ENCODE measurements around the gene HEXD. TPM values are rescaled to one million over a fixed set of nuclear protein-coding genes. Genes with fewer than 3 reads are reported as not detected.
"Not testable (repeated sequence)": the region's sequence is repeated elsewhere in the genome, so short reads cannot be mapped to it uniquely, and the experiment has no call there.

The HEXD gene
- total RNA-seq, 1 experiment from 2014 or later = 16.6 TPM

GRCh38 chr17:82457073-82457928 is 39.2 kb downstream of the HEXD start:
- Histone ChIP-seq H3K36me3 (replicated peaks; ENCODE audit: control insufficient read depth, insufficient read depth, low read length) (peaks cover 1% of the 10 kb centered on the region; the same call in 1 of the 2 replicates), H3K27me3 (ENCODE audit: control insufficient read depth, insufficient read depth, low read length) (no peaks in the 10 kb centered on the region), H3K4me3 (ENCODE audit: insufficient read depth, low read depth, low read length) (peak overlapping the region; percentile 98)
- DNase-seq = no peak

DNA sequence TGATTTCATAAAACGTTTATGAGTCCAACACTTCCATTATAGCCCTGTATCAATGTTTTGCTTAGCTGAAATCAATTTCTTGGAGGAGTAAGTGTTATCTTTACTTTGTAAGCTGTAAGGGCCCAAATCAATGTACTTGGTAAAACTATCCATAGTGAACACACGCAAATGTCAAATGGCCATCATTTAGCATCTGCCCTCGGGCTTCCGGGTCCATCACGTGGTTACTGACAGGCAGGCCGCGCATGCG is 39.7 kb downstream of the HEXD start:
- Histone ChIP-seq H3K27me3 (ENCODE audit: control insufficient read depth, insufficient read depth, low read length) (no peaks in the 10 kb centered on the region), H3K36me3 (replicated peaks; ENCODE audit: control insufficient read depth, insufficient read depth, low read length) (peaks cover 4% of the 10 kb centered on the region), H3K4me3 (ENCODE audit: insufficient read depth, low read depth, low read length) (peak overlapping the region; percentile 98)
- DNase-seq = no peak

- Histone ChIP-seq H3K36me3 (replicated peaks; ENCODE audit: control insufficient read depth, insufficient read depth, low read length) (peaks cover 4% of the 10 kb centered on the region), H3K4me3 (ENCODE audit: insufficient read depth, low read depth, low read length) (peak within 1 kb of the TSS; percentile 98), H3K27me3 (ENCODE audit: control insufficient read depth, insufficient read depth, low read length) (no peaks in the 10 kb centered on the region)
- DNase-seq = peak; percentile 100
Measured at GRCh38 chr17:82458179-82458884, 40.2 kb downstream of the HEXD start, which contains the start of gene NARF. Gene NARF (plus strand): TSS chr17:82458741. CDS start chr17:82458804, 63 bp downstream.

DNA sequence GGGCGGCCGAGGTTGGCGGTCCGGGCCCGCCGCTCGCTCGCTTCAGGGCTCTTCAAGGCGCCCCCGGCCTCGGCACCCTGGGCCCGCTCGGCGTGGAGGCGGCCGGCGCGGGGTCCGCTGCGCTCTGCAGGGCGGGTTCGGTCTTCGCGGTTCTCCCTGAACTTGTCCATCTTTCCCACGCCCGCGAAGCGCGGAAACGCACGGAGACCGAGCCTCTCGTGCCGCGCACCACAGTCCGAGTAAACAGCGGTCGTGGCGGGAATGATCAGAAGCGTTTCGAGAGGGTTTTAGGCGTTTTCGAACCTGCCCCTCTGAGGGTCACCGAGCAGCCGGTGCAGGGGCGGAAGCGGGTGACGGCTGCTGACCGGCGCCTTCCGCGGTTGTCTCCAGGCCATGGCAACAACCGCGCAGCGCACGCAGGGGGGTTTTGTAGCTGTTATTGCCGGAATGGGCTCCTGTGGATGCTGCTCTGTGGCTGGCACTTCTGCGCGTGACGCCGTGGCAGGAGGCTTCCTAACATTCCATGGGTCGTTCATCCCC is 40.8 kb downstream of the HEXD start:
- DNase-seq = peak; percentile 77
- Histone ChIP-seq H3K27me3 (ENCODE audit: control insufficient read depth, insufficient read depth, low read length) (no peaks in the 10 kb centered on the region), H3K4me3 (ENCODE audit: insufficient read depth, low read depth, low read length) (peak overlapping the region; percentile 98), H3K36me3 (replicated peaks; ENCODE audit: control insufficient read depth, insufficient read depth, low read length) (peaks cover 6% of the 10 kb centered on the region)

DNA sequence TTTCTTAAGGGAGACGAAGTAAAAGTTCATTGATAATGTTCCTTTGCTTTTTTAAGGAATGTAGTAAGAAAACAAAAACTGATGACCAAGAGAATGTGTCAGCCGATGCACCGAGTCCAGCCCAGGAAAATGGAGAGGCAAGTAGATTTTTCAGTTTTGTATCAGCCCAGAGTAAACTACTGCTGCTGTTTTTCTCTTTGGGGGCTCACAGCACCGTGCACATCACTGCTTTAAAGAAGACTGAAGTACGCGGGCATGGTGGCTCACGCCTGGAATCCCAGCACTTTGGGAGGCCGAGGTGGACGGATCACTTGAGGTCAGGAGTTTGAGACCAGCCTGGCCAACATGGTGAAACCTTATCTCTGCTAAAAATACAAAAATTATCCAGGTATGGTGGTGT is 41.8 kb downstream of the HEXD start:
- H3K27me3 ChIP-seq (ENCODE audit: control insufficient read depth, insufficient read depth, low read length); H3K4me3 ChIP-seq (ENCODE audit: insufficient read depth, low read depth, low read length); DNase-seq: not testable (repeated sequence)
- peaks cover 11% of the 10 kb centered on the region for H3K36me3 ChIP-seq (replicated peaks; ENCODE audit: control insufficient read depth, insufficient read depth, low read length)

DNA sequence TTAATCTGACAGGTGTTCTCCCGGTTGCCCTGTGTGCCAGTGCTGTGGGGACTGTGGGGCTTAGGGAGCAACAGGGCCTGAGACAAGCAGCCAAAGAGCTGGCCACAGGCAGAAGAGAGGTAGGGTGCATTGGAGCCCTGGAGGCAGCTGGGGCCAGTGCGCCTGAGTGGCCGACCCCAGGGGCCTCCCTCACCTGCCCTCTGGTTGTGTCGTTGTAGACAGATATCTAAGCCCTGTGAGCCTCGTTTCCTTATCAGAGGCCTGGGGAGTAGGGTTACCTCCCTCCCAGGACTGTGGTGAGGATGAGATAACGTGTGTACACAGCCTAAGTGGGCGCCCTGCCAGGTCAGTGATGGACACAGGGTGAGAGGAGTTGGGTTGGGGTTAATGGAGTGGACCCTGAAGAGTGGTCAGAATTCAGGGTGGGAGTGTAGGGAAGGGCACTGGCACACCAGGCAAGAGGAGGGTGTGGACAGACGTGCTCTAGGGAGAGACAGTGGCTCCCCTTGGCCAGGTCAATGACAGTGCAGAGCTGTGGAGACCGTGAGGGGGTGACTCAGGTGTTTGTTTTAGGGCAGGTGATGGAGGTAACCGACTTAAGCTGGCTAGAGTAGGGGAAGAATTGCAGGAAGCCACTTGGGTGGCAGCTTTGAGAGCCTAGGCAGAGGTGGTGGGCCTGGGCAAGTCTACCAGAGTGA is 43.8 kb downstream of the HEXD start:
- H3K27me3 ChIP-seq (ENCODE audit: control insufficient read depth, insufficient read depth, low read length) = no peaks in the 10 kb centered on the region
- no peak overlapping the region for H3K4me3 ChIP-seq (ENCODE audit: insufficient read depth, low read depth, low read length)
- DNase-seq = no peak
- H3K36me3 ChIP-seq (replicated peaks; ENCODE audit: control insufficient read depth, insufficient read depth, low read length) = peaks cover 13% of the 10 kb centered on the region

DNA sequence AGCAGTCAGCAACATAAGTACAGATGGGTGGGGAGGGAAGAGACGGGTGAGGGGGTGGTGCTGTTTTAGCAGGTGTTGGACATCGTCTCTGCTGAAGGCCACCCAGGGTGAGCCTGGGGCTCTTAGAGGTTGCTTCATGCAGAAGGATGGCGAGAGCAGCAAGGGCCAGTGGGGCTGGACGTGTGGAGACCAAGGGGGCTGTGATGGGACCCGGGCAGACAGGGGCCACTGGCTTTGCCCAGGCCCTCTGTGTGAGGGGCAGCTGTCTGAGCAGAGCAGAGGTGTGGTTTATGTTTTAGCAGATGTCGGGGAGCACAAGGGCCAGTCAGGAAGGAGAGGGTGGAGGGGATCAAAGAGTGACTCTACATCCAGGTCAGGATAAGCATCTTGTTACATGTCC is 45.2 kb downstream of the HEXD start:
- Histone ChIP-seq H3K36me3 (replicated peaks; ENCODE audit: control insufficient read depth, insufficient read depth, low read length) (peaks cover 13% of the 10 kb centered on the region), H3K27me3 (ENCODE audit: control insufficient read depth, insufficient read depth, low read length) (no peaks in the 10 kb centered on the region), H3K4me3 (ENCODE audit: insufficient read depth, low read depth, low read length) (no peak overlapping the region)
- no peak for DNase-seq

DNA sequence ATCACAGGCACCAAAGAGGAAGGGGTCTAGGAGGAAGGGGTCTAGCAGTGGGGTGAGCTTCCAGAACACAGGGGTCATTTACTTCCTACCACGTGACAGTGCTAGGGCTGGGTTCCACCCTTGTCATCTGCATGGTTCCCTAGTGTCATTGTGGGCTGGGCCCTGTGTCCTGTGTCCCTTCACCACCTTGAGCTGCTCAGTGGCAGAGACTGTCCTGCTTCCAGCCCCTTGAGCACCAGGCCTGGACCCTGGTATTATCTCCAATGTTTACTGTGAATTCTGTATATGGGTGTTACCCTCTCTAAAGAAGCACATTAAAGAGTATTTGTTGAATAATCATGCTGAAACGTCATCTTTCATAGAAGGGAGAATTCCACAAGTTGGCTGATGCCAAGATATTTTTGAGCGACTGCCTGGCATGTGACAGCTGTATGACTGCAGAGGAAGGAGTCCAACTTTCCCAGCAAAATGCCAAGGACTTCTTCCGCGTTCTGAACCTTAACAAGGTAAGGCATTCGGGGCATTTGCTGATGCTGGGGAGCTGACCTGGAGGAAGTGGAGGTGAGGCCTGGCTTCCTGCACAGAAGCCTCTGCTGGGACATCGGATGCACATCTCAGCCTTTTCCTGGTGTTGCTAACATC is 45.9 kb downstream of the HEXD start:
- Histone ChIP-seq H3K4me3 (ENCODE audit: insufficient read depth, low read depth, low read length) (no peak overlapping the region), H3K36me3 (replicated peaks; ENCODE audit: control insufficient read depth, insufficient read depth, low read length) (peaks cover 16% of the 10 kb centered on the region), H3K27me3 (ENCODE audit: control insufficient read depth, insufficient read depth, low read length) (no peaks in the 10 kb centered on the region)
- DNase-seq = no peak

- Histone ChIP-seq H3K27me3 (ENCODE audit: control insufficient read depth, insufficient read depth, low read length) (no peaks in the 10 kb centered on the region), H3K4me3 (ENCODE audit: insufficient read depth, low read depth, low read length) (no peak overlapping the region), H3K36me3 (replicated peaks; ENCODE audit: control insufficient read depth, insufficient read depth, low read length) (peaks cover 19% of the 10 kb centered on the region)
- DNase-seq = no peak
Measured at GRCh38 chr17:82464567-82464929, 46.4 kb downstream of the HEXD start.

- DNase-seq = no peak
- Histone ChIP-seq H3K4me3 (ENCODE audit: insufficient read depth, low read depth, low read length) (no peak overlapping the region), H3K27me3 (ENCODE audit: control insufficient read depth, insufficient read depth, low read length) (no peaks in the 10 kb centered on the region), H3K36me3 (replicated peaks; ENCODE audit: control insufficient read depth, insufficient read depth, low read length) (peaks cover 19% of the 10 kb centered on the region)
Measured at GRCh38 chr17:82465023-82465603, 47.0 kb downstream of the HEXD start.

DNA sequence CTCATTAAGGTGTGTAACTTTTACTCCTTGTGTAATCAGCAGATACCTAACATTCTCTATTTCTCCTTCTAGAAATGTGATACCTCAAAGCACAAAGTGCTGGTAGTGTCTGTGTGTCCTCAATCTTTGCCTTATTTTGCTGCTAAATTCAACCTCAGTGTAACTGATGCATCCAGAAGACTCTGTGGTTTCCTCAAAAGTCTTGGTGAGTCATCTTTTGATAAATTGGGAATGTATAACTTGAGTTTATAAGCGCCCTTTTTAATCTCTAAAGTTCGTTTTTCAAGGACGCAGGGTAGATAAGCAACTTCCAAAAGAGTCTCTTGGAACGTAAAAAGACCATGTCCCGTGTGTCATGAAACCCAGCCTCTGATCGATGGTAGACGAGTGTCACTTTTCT is 50.5 kb downstream of the HEXD start:
- Histone ChIP-seq H3K4me3 (ENCODE audit: insufficient read depth, low read depth, low read length) (no peak overlapping the region), H3K36me3 (replicated peaks; ENCODE audit: control insufficient read depth, insufficient read depth, low read length) (peaks cover 16% of the 10 kb centered on the region), H3K27me3 (ENCODE audit: control insufficient read depth, insufficient read depth, low read length) (no peaks in the 10 kb centered on the region)
- DNase-seq = no peak

DNA sequence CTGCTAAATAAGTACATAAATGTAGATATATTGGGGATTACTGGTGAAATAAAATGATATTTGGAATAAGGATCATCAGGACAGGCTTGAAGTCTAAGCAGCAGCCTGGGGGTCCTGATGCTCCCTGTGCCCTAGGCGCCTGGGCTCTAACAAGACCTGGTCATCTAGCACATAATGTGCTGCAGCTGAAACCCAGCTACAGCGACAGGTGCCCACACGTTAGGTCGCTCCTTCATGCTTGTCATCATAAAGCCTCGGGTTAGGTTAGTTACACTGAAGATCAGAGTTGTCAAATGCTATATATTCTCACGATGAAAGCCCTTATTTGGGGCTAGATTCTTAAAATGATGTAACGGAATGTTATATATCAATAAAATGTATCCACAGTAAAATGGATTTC is 51.9 kb downstream of the HEXD start:
- no peaks in the 10 kb centered on the region for H3K27me3 ChIP-seq (ENCODE audit: control insufficient read depth, insufficient read depth, low read length)
- peaks cover 9% of the 10 kb centered on the region for H3K36me3 ChIP-seq (replicated peaks; ENCODE audit: control insufficient read depth, insufficient read depth, low read length)
- no peak overlapping the region for H3K4me3 ChIP-seq (ENCODE audit: insufficient read depth, low read depth, low read length)
- no peak for DNase-seq

DNA sequence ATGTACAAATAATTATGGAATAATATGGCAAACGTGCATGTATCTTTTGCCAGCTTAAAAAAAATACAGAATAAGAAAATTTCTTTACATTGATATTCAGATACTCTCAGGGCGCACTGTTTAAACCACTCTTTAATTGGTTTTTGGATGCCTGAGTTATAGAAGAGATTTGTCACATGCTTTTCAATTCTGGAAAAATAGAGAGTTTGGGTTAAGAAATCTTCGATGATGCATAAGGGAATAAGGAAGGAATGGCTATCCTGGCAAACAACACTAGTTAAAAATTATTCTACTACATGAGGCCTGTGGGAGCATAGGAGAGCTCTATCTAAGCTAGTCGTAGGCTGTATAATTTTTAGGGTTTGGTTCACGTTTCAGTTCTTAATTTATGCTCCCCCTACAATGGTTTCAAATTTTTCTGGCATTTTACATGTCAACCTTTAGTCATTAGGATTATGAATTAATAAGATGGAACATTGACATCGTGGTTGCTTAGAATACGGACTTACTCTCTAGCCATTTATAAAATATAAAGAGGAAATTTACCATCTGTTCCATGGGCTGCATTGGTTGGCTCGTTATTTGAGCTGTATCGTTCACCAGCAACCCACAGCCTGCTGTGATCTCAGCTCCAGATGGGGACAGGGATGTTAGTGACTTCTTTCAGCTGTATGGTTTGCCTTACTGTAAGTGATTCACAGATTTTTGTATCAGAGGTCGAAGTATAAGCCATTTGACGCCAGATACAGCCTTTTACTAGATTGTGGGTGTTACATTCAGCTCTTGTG is 56.3 kb downstream of the HEXD start:
- no peaks in the 10 kb centered on the region for H3K27me3 ChIP-seq (ENCODE audit: control insufficient read depth, insufficient read depth, low read length)
- DNase-seq = no peak
- H3K36me3 ChIP-seq (replicated peaks; ENCODE audit: control insufficient read depth, insufficient read depth, low read length) = peaks cover 5% of the 10 kb centered on the region
- no peak overlapping the region for H3K4me3 ChIP-seq (ENCODE audit: insufficient read depth, low read depth, low read length)

Measured in H7 (cell line).